Chondrocyte (in vitro differentiated cells): Measurements from ENCODE around the gene ADGRG1. TPM values are rescaled to one million over a fixed set of nuclear protein-coding genes. Genes with fewer than 3 reads are reported as not detected.
A peak's percentile ranks its signal among the peaks of the same experiment; 100 is the strongest.

Experiments
- DNase-seq: peaks from one replicate; pipeline ENCODE4 v3.0.0; 2021; ENCODE audit warnings: mixed read lengths, low spot score
- H3K27ac Mint-ChIP-seq: one replicate; pipeline ENCODE4 v1.8.0; 2021; ENCODE audit warnings: mild to moderate bottlenecking, moderate library complexity, mixed read lengths; ENCODE audit not compliant: unreplicated experiment
- H3K27me3 Mint-ChIP-seq: 2 replicates; pipeline ENCODE4 v1.8.0; 2021; ENCODE audit warnings: low read depth, mixed read lengths
- H3K36me3 Mint-ChIP-seq: 2 replicates; pipeline ENCODE4 v1.8.0; 2021; ENCODE audit warnings: low read depth, mixed read lengths
- H3K4me1 Mint-ChIP-seq: 2 replicates; pipeline ENCODE4 v1.8.0; 2021; ENCODE audit warnings: low read depth, mild to moderate bottlenecking, mixed read lengths
- H3K4me3 Mint-ChIP-seq: one replicate; pipeline ENCODE4 v1.8.0; 2021; ENCODE audit warnings: mild to moderate bottlenecking, moderate library complexity, mixed read lengths; ENCODE audit not compliant: unreplicated experiment
- H3K9me3 Mint-ChIP-seq: 2 replicates; pipeline ENCODE4 v1.8.0; 2021; ENCODE audit warnings: low read depth, mixed read lengths
- CTCF ChIP-seq: fragments of 200-600 bp; sonication (generic); IDR thresholded peaks from 2 replicates; pipeline ENCODE4 v1.5.0; 2021; ENCODE audit warnings: antibody characterized with exemption, mild to moderate bottlenecking, moderate library complexity
- total RNA-seq: library from RNA; stranded (reverse); gene quantifications from 3 replicates; pipeline ENCODE4 v1.2.1, GENCODE V29; 2021

The ADGRG1 gene
- total RNA-seq, 1 donor from 2014 or later: 57.8 TPM

DNA sequence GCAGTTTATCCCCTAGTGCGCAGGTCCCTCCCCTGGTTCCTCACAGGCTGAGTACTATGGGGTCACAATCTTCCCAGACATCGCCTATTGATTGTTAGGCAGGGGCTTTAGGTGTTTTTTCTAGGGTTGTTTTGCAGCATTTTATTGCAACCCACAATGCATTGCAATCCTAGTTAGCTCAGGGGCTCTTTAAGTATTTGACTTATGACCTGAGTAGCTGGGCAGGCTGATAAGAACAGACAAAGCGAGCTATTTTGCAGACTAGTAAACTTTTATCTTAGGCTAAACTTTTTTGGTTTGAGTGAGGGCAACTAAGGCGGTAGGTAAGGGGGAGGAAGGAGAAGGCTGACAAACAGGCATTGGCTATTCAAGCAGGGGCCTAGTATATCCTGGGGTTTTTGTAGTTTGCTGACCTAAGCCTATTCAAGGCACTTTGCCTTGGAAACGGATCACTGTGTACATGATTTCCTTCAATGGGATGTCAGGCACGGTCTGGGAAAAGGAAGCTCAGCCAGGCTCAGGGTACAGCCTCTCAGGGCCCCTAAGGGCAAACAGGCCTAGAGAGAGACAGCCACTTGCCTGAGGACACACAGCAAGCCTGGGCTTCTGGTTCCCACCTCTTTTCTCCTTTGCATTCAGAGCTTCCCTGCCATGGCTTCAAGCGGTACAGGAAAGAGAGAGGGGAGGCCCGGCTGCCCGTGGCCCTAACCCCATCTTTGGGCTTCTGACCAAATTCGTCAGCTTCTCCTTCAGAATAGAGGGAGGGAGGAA lies 72.5 kb downstream of the ADGRG1 start:
- no peaks in the 10 kb centered on the region for H3K36me3 Mint-ChIP-seq
- TF ChIP-seq CTCF: no peak
- H3K4me1 Mint-ChIP-seq: no peaks in the 10 kb centered on the region
- no peak overlapping the region for H3K27ac Mint-ChIP-seq
- H3K9me3 Mint-ChIP-seq: no peaks in the 10 kb centered on the region
- no peaks in the 10 kb centered on the region for H3K27me3 Mint-ChIP-seq
- no peak overlapping the region for H3K4me3 Mint-ChIP-seq
- no peak for DNase-seq

DNA sequence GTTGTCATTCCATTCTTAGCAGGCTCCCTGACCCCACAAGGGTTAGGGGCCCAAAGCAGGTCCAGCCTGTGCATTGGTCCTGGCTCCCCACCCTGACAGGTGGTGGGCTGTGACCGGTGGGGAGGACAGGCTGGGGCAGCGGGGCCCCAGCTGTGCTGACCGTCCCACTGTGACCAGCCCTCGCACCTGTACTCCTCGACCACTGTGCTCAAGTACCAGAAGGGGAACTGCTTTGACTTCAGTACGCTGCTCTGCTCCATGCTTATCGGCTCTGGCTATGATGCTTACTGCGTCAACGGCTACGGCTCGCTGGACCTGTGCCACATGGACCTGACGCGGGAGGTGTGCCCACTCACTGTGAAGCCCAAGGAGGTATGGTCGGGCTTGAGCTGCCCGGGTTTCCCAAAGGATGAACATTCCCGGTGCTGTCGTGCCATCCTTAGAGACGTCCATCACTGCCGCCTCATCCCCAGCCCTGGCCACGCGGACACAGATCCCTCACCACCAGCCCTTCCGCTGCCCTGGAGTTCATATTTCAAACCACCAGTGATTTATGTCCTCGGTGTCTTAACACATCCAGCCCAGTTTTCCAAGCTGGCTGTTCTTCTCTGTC lies 73.4 kb downstream of the ADGRG1 start:
- H3K36me3 Mint-ChIP-seq: no peaks in the 10 kb centered on the region
- H3K4me1 Mint-ChIP-seq: no peaks in the 10 kb centered on the region
- no peaks in the 10 kb centered on the region for H3K9me3 Mint-ChIP-seq
- peak; percentile 48 for DNase-seq
- H3K4me3 Mint-ChIP-seq: no peak overlapping the region
- no peak overlapping the region for H3K27ac Mint-ChIP-seq
- H3K27me3 Mint-ChIP-seq: peaks cover 2% of the 10 kb centered on the region
- no peak for TF ChIP-seq CTCF

- no peaks in the 10 kb centered on the region for H3K4me1 Mint-ChIP-seq
- no peak overlapping the region for H3K4me3 Mint-ChIP-seq
- no peaks in the 10 kb centered on the region for H3K9me3 Mint-ChIP-seq
- H3K27ac Mint-ChIP-seq: no peak overlapping the region
- no peaks in the 10 kb centered on the region for H3K36me3 Mint-ChIP-seq
- peaks cover 10% of the 10 kb centered on the region for H3K27me3 Mint-ChIP-seq
- peak; percentile 44 for DNase-seq
- no peak for TF ChIP-seq CTCF
Observed at GRCh38 chr16:57703416-57704010, 75.1 kb downstream of the ADGRG1 start.

GRCh38 chr16:57704011-57704904 lies 75.8 kb downstream of the ADGRG1 start:
- H3K4me3 Mint-ChIP-seq: no peak overlapping the region
- no peaks in the 10 kb centered on the region for H3K4me1 Mint-ChIP-seq
- TF ChIP-seq CTCF: no peak
- H3K36me3 Mint-ChIP-seq: no peaks in the 10 kb centered on the region
- peak; percentile 57 for DNase-seq
- H3K9me3 Mint-ChIP-seq: no peaks in the 10 kb centered on the region
- H3K27ac Mint-ChIP-seq: no peak overlapping the region
- H3K27me3 Mint-ChIP-seq: peaks cover 11% of the 10 kb centered on the region
